Lower leg skin (tissue), 3 donors: ENCODE measurements around the gene AP3M1.

Experiments
- POLR2A ChIP-seq, 2 donors: fragments of 450-650 bp; IDR thresholded peaks; one replicate each; pipeline ENCODE4 v1.6.1; 2016 to 2017; ENCODE audit warnings: antibody characterized with exemption in 2 of 2, mild to moderate bottlenecking in 1 of 2, moderate library complexity in 1 of 2
- TF ChIP-seq, protein P1 (sequence below), 3 donors: fragments of 450-650 bp; IDR thresholded peaks; one replicate each; pipeline ENCODE4 v1.5.1; 2016; ENCODE audit warnings: antibody characterized with exemption in 3 of 3, mild to moderate bottlenecking in 3 of 3, moderate library complexity in 2 of 3

- TF ChIP-seq, protein P1, sequence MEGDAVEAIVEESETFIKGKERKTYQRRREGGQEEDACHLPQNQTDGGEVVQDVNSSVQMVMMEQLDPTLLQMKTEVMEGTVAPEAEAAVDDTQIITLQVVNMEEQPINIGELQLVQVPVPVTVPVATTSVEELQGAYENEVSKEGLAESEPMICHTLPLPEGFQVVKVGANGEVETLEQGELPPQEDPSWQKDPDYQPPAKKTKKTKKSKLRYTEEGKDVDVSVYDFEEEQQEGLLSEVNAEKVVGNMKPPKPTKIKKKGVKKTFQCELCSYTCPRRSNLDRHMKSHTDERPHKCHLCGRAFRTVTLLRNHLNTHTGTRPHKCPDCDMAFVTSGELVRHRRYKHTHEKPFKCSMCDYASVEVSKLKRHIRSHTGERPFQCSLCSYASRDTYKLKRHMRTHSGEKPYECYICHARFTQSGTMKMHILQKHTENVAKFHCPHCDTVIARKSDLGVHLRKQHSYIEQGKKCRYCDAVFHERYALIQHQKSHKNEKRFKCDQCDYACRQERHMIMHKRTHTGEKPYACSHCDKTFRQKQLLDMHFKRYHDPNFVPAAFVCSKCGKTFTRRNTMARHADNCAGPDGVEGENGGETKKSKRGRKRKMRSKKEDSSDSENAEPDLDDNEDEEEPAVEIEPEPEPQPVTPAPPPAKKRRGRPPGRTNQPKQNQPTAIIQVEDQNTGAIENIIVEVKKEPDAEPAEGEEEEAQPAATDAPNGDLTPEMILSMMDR (IDR thresholded peaks at IDR 0.05), result no peak
- TF ChIP-seq POLR2A (IDR thresholded peaks at IDR 0.05), result no peak
Observed at GRCh38 chr10:74190494-74190893, 39.9 kb upstream of the AP3M1 start.
